T-helper 1 cell treated with Interleukin-12 subunit alpha and Interleukin-12 subunit beta and Interleukin-4 antibody, amounts not matched to agents 30 ng/mL and 1 ng/mL, for 36 hours (primary cell): Measurements from ENCODE around the gene DHTKD1. TPM values are rescaled to one million over a fixed set of nuclear protein-coding genes. Genes with fewer than 3 reads are reported as not detected.

Experiments used
- intact Hi-C: fragments of 100-400 bp; cut with micrococcal nuclease; formaldehyde crosslinking; loops from one replicate; pipeline ENCODE4 v1.15.1; 2024
- total RNA-seq: library from RNA; stranded (reverse); gene quantifications from 2 replicates; pipeline ENCODE4 v1.2.3, GENCODE V29; 2022

Gene DHTKD1
- 27.4 and 29.5 TPM in 2 replicates for total RNA-seq

- intact Hi-C loops, result loop anchor here (1.0 to 5.0 kb wide), 13 partner anchors 25 to 1234 kb away; partner anchors contain the start of genes MCM10, NUDT5, OPTN and PHYH
Observed at GRCh38 chr10:12068449-12069269, at the start of gene DHTKD1. Gene DHTKD1, plus strand, starts transcription at chr10:12068954. Its CDS starts 80 bp downstream, at chr10:12069034.

- intact Hi-C loops, result no loop called here
Observed at GRCh38 chr10:12019283-12019971, 49.3 kb upstream of the DHTKD1 start.

GRCh38 chr10:12020574-12020973 lies 48.2 kb upstream of the DHTKD1 start:
- intact Hi-C loops, result no loop called here

- intact Hi-C loops, result loop anchor here (1.0 to 2.0 kb wide), 3 partner anchors 19 to 172 kb away; partner anchors contain the start of genes DHTKD1 and NUDT5
Observed at GRCh38 chr10:12022580-12023257, 46.0 kb upstream of the DHTKD1 start.

- intact Hi-C loops, result no loop called here
Observed at GRCh38 chr10:12025591-12025990, 43.2 kb upstream of the DHTKD1 start.

GRCh38 chr10:12027539-12027938 lies 41.2 kb upstream of the DHTKD1 start:
- intact Hi-C loops, result no loop called here

GRCh38 chr10:12031404-12031803 lies 37.4 kb upstream of the DHTKD1 start:
- intact Hi-C loops, result no loop called here

- intact Hi-C loops, result no loop called here
Observed at GRCh38 chr10:12036073-12036655, 32.6 kb upstream of the DHTKD1 start.

- intact Hi-C loops, result loop anchor here (1.0 to 10.0 kb wide), 12 partner anchors 20 to 1305 kb away; partner anchors contain the start of genes MCM10, OPTN and SEPHS1
Observed at GRCh38 chr10:12041766-12042408, 26.9 kb upstream of the DHTKD1 start.

- intact Hi-C loops, result loop anchor here (1.0 to 10.0 kb wide), 10 partner anchors 80 to 1305 kb away; partner anchors contain the start of genes MCM10, OPTN and SEPHS1
Observed at GRCh38 chr10:12042409-12042796, 26.4 kb upstream of the DHTKD1 start.

- intact Hi-C loops, result loop anchor here (1.0 to 10.0 kb wide), 14 partner anchors 25 to 1304 kb away; partner anchors contain the start of genes CAMK1D, CDC123, DHTKD1 and MCM10
Observed at GRCh38 chr10:12042797-12043651, 25.7 kb upstream of the DHTKD1 start, which contains the start of gene UPF2. Gene UPF2, minus strand, starts transcription at chr10:12042809. Its CDS starts 7,386 bp downstream, at chr10:12035423.

GRCh38 chr10:12045596-12045995 lies 23.2 kb upstream of the DHTKD1 start:
- intact Hi-C loops, result loop anchor here (10.0 kb wide), 3 partner anchors 549 to 871 kb away; no protein-coding TSS in a partner anchor

GRCh38 chr10:12048547-12048946 lies 20.2 kb upstream of the DHTKD1 start:
- intact Hi-C loops, result loop anchor here (10.0 kb wide), 3 partner anchors 546 to 874 kb away; no protein-coding TSS in a partner anchor

- intact Hi-C loops, result no loop called here
Observed at GRCh38 chr10:12050528-12050927, 18.2 kb upstream of the DHTKD1 start.

GRCh38 chr10:12051241-12051640 lies 17.5 kb upstream of the DHTKD1 start:
- intact Hi-C loops, result no loop called here

GRCh38 chr10:12055732-12056131 lies 13.0 kb upstream of the DHTKD1 start:
- intact Hi-C loops, result no loop called here

- intact Hi-C loops, result no loop called here
Observed at GRCh38 chr10:12056748-12057147, 12.0 kb upstream of the DHTKD1 start.

GRCh38 chr10:12061124-12061523 lies 7.6 kb upstream of the DHTKD1 start:
- intact Hi-C loops, result no loop called here

GRCh38 chr10:12062754-12063482 lies 5.8 kb upstream of the DHTKD1 start:
- intact Hi-C loops, result no loop called here
